ENCODE measurements around the gene HOXA3.
A peak's percentile ranks its signal among the peaks of the same experiment; 100 is the strongest.

HOXA3 gene

GRCh38 chr7:27162561-27163287 lies 10.3 kb upstream of the HOXA3 start:
- Histone ChIP-seq H3K9me2 (replicated peaks; ENCODE audit: control insufficient read depth, low read length) (no peaks in the 10 kb centered on the region), H3K27ac (ENCODE audit: low read depth, low read length) (no peak overlapping the region), H3K36me3 (ENCODE audit: control insufficient read depth, low read length) (no peaks in the 10 kb centered on the region), H3K4me1 (ENCODE audit: control insufficient read depth, low read length) (peaks cover 20% of the 10 kb centered on the region), H3K9me3 (ENCODE audit: control insufficient read depth, insufficient read depth, low read length) (no peaks in the 10 kb centered on the region), H4K20me1 (ENCODE audit: control insufficient read depth, insufficient read depth, low read depth, low read length) (no peaks in the 10 kb centered on the region), H3K27me3 (ENCODE audit: control insufficient read depth, low read length) (peaks cover 63% of the 10 kb centered on the region), H3K79me2 (ENCODE audit: control insufficient read depth, low read length) (no peaks in the 10 kb centered on the region), H3K4me2 (ENCODE audit: low read length) (no peak overlapping the region), H3F3A (ENCODE audit: control insufficient read depth, insufficient read depth) (no peaks in the 10 kb centered on the region; the same call in 1 of the 2 replicates), H3K4me3 (ENCODE audit: low read length) (no peak overlapping the region)
- TF ChIP-seq EZH2phosphoT487 (IDR thresholded peaks at IDR 0.05; ENCODE audit: borderline replicate concordance, low read length), result no peak
- TF ChIP-seq, protein P1, sequence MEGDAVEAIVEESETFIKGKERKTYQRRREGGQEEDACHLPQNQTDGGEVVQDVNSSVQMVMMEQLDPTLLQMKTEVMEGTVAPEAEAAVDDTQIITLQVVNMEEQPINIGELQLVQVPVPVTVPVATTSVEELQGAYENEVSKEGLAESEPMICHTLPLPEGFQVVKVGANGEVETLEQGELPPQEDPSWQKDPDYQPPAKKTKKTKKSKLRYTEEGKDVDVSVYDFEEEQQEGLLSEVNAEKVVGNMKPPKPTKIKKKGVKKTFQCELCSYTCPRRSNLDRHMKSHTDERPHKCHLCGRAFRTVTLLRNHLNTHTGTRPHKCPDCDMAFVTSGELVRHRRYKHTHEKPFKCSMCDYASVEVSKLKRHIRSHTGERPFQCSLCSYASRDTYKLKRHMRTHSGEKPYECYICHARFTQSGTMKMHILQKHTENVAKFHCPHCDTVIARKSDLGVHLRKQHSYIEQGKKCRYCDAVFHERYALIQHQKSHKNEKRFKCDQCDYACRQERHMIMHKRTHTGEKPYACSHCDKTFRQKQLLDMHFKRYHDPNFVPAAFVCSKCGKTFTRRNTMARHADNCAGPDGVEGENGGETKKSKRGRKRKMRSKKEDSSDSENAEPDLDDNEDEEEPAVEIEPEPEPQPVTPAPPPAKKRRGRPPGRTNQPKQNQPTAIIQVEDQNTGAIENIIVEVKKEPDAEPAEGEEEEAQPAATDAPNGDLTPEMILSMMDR (IDR thresholded peaks at IDR 0.05; ENCODE audit: low read depth, low read length, poor library complexity, severe bottlenecking), result no peak

GRCh38 chr7:27161721-27162560 lies 9.6 kb upstream of the HOXA3 start:
- H3K36me3 ChIP-seq (ENCODE audit: control insufficient read depth, low read length), result no peaks in the 10 kb centered on the region
- H3K79me2 ChIP-seq (ENCODE audit: control insufficient read depth, low read length), result no peaks in the 10 kb centered on the region
- peak overlapping the region; percentile 93 for H3K4me2 ChIP-seq (ENCODE audit: low read length)
- no peak overlapping the region for H3K27ac ChIP-seq (ENCODE audit: low read depth, low read length)
- no peaks in the 10 kb centered on the region for H3K9me3 ChIP-seq (ENCODE audit: control insufficient read depth, insufficient read depth, low read length)
- no peak overlapping the region; the same call in 1 of the 2 replicates for H3K4me3 ChIP-seq (ENCODE audit: low read length)
- peaks cover 63% of the 10 kb centered on the region for H3K27me3 ChIP-seq (ENCODE audit: control insufficient read depth, low read length)
- H4K20me1 ChIP-seq (ENCODE audit: control insufficient read depth, insufficient read depth, low read depth, low read length), result no peaks in the 10 kb centered on the region
- TF ChIP-seq EZH2phosphoT487 (IDR thresholded peaks at IDR 0.05; ENCODE audit: borderline replicate concordance, low read length), result no peak
- TF ChIP-seq, protein P1 (IDR thresholded peaks at IDR 0.05; ENCODE audit: low read depth, low read length, poor library complexity, severe bottlenecking), result no peak
- H3K4me1 ChIP-seq (ENCODE audit: control insufficient read depth, low read length), result peaks cover 20% of the 10 kb centered on the region
- H3K9me2 ChIP-seq (replicated peaks; ENCODE audit: control insufficient read depth, low read length), result no peaks in the 10 kb centered on the region
- H3F3A ChIP-seq (ENCODE audit: control insufficient read depth, insufficient read depth), result no peaks in the 10 kb centered on the region; the same call in 1 of the 2 replicates

DNA sequence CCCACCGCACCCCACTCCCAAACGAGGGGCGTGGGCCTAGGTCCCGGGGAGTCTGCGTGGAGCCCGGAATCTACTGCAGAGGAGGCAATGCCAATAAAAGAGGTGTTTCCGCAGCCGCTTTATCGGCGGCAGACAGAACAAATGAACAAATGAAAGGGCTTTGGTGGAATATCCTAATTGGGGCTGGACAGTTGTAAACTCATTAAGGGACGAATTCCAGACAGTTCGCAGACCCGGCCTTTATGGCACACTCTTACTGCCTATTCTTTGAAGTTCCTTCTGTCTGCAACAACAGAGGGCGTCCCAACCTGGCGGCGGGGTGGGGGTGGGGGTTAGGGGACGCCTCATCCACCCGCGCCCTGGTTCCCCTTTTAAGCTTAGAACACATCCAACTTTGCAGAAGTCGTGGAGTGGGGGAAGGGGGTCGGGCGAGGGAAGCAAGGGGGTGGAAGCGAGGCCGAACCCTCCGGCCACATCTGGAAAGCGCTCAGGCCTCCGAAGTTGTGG lies 8.9 kb upstream of the HOXA3 start:
- peaks cover 20% of the 10 kb centered on the region for H3K4me1 ChIP-seq (ENCODE audit: control insufficient read depth, low read length)
- H3K27me3 ChIP-seq (ENCODE audit: control insufficient read depth, low read length), result peaks cover 57% of the 10 kb centered on the region
- no peaks in the 10 kb centered on the region for H3K79me2 ChIP-seq (ENCODE audit: control insufficient read depth, low read length)
- peak overlapping the region; percentile 80 for H3K4me3 ChIP-seq (ENCODE audit: low read length)
- H3K4me2 ChIP-seq (ENCODE audit: low read length), result peak overlapping the region; percentile 93
- no peaks in the 10 kb centered on the region for H4K20me1 ChIP-seq (ENCODE audit: control insufficient read depth, insufficient read depth, low read depth, low read length)
- TF ChIP-seq, protein P1 (IDR thresholded peaks at IDR 0.05; ENCODE audit: low read depth, low read length, poor library complexity, severe bottlenecking), result peak; percentile 57
- TF ChIP-seq EZH2phosphoT487 (IDR thresholded peaks at IDR 0.05; ENCODE audit: borderline replicate concordance, low read length), result no peak
- H3K9me2 ChIP-seq (replicated peaks; ENCODE audit: control insufficient read depth, low read length), result no peaks in the 10 kb centered on the region
- H3K27ac ChIP-seq (ENCODE audit: low read depth, low read length), result no peak overlapping the region
- no peaks in the 10 kb centered on the region for H3K36me3 ChIP-seq (ENCODE audit: control insufficient read depth, low read length)
- H3F3A ChIP-seq (ENCODE audit: control insufficient read depth, insufficient read depth), result no peaks in the 10 kb centered on the region; the same call in 1 of the 2 replicates
- no peaks in the 10 kb centered on the region for H3K9me3 ChIP-seq (ENCODE audit: control insufficient read depth, insufficient read depth, low read length)

Measured in DOHH2 (cell line).